ENCODE measurements around the gene DIP2C. TPM values are rescaled to one million over a fixed set of nuclear protein-coding genes. Genes with fewer than 3 reads are reported as not detected.
"Not testable (repeated sequence)": the region's sequence is repeated elsewhere in the genome, so short reads cannot be mapped to it uniquely, and the experiment has no call there.

Gene DIP2C
- polyA plus RNA-seq, 3 donors: 4.4 to 15.1 (median 10.0) TPM

DNA sequence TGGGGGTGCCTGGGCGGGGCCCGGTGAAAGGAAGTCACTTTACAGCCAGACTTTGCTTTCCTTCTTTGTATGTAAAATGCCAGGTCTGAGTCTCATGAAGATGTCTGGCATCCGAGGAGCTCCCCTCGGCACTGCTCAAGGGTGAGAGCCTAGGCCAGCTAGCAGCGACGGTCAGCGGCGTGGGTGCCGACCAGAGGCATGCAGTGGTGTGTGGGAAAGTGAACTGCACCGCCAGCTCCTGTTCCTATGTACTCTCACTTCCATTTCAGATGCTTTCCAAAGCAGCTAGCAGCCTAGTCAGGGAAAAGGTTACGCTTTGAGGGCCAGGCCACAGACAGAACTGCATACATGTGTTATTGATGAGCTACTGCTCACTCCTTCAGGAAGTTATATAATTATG, 381.4 kb downstream of the DIP2C start:
- WGBS, 3 donors: 50 to 83% (median 70%) methylated on average over 11 of the region's 11 CpGs
- no peak overlapping the region for H3K27ac ChIP-seq (ENCODE audit: low read depth, low read length)

DNA sequence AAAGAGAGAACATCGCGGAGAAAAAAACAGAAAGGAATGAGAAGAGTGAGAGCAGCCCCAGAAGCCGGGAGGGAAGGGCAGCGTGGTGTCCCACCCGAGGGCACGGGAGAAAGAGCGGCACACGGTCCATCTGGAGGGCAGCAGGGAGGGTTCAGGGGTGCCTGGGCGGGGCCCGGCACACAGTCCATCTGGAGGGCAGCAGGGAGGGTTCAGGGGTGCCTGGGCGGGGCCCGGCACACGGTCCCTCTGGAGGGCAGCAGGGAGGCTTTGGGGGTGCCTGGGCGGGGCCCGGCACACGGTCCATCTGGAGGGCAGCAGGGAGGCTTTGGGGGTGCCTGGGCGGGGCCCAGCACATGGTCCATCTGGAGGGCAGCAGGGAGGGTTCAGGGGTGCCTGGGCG, 381.8 kb downstream of the DIP2C start:
- WGBS, 3 donors: 79 to 92% (median 90%) methylated on average over 16 to 18 of the region's 18 CpGs
- no peak overlapping the region for H3K27ac ChIP-seq (ENCODE audit: low read depth, low read length)

DNA sequence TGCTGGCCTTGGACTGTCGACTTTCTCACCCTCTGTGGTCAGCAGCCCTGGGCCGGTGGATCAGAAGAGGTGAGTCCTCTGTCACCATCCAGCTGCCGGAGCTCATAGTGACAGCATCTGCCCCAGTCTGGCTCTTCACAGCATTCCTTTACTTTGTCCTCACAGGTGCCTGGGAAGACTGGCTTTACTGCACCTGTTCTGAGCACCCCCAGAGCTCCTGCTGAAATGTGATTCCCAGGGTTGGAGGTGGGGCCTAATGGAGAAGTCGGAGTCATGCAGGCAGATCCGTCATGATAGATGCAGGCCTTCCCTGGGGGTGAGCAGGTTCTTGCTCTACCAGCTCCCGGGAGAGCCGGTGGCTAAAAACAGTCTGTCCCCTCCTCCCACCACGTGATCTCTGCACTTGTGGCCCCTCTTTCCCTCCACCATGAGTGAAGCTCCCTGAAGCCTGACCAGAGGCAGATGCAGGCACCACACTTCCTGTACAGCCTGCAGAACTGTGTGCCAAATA, 382.7 kb downstream of the DIP2C start:
- H3K27ac ChIP-seq (ENCODE audit: low read depth, low read length): no peak overlapping the region
- WGBS, 3 donors: 26 to 71% (median 68%) methylated on average over 8 of the region's 8 CpGs

DNA sequence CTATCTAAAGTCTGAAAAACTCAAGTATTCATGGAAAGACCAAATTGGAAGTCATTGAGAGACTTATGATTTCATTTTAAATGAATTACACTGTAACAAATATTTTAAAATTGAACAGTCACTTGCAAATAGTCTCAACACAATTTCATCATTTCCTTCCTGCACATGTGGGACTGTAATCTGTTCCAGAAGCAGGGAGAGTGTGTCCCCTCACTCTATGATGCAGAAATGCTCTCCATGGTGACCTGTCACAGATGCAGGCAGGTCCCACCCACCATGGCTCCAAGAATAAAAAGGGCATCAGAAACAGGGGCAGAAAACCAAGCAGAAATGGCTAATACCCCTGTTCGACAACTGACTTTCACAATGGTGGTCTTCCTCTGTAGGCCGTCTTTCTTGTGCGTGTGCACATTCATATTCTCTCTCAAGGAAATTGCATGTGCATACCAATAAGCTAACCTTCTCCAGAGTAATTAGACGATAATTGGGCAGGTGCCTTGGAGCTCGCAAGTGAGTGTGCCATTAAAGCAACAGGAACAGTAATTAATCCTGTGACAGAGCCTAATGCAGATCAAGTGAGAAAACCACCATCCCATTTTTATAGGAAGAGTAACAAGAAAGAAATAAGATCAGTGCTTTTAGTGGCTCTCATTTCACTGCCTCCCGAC, 383.3 kb downstream of the DIP2C start:
- H3K27ac ChIP-seq (ENCODE audit: low read depth, low read length): no peak overlapping the region
- WGBS, 3 donors: 44 to 72% (median 58%) methylated on average over 6 of the region's 6 CpGs

DNA sequence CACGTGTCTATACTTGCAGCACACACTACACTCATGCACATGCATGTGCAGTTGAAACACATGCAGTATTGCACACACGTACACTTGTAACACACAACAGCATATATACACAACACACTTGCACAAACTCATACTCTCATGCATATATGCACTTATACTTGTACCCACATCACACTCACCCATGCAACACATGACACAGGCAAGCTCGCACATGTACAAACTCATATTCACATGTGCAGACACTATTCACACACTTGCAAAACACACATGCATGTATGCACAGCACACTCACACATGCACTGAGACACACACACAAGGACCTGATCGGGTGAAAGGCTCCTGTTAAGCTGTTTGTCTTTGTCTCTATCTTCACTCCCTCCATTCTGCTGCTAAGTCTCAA, 384.4 kb downstream of the DIP2C start:
- no peak overlapping the region for H3K27ac ChIP-seq (ENCODE audit: low read depth, low read length)
- 93 to 96% (median 95%) methylated on average over 4 of the region's 4 CpGs for WGBS, 3 donors

DNA sequence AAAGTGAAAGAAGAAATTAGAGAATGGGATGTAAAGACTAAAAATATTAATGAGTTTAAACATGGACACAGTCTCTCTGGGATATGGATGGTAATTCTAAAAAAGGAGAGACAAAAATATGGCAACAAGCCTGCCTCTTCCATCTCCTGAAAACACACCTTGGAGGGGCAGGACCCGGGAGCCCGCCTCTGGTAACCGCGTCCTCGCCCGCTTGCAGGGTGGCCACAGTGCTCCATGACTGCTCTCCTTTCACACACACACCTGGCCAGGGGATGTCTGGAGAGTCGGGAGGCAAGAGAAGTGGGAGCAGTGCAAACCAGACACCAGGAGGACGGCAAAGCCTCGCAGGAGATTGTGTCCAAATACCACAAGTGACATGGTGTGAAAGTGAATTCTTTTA, 387.9 kb downstream of the DIP2C start:
- 97 to 99% (median 98%) methylated on average over 9 of the region's 9 CpGs for WGBS, 3 donors
- no peak overlapping the region for H3K27ac ChIP-seq (ENCODE audit: low read depth, low read length)

DNA sequence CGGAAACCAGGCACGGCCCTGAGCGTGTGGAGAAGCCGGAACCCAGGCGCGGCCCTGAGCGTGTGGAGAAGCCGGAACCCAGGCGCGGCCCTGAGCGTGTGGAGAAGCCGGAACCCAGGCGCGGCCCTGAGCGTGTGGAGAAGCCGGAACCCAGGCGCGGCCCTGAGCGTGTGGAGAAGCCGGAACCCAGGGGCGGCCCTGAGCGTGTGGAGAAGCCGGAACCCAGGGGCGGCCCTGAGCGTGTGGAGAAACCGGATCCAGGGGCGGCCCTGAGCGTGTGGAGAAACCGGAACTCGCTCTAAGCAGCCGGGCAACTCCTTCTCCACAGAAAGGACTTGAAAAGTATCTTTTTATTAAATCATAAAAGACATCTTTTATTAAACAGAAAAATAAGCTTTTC, 388.9 kb downstream of the DIP2C start:
- H3K27ac ChIP-seq (ENCODE audit: low read depth, low read length): not testable (repeated sequence)
- 96 to 99% (median 98%) methylated on average over 19 to 31 of the region's 31 CpGs for WGBS, 3 donors

DNA sequence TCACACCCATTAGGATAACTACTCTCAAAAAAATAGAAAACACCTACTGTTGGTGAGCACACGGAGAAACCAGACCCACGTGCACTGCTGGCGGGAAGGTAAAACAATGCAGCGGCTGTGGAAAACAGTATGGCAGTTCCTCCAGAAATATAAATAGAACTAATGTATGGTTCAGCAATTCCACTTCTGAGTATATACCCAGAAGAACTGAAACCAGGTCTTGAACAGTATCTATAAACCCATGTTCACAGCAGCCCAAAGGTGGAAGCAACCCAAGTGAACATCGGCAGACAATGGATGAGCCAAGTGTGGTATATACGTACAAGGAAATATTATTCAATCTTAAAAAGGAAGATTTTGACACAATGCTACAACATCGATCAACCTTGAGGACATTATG, 389.5 kb downstream of the DIP2C start:
- no peak overlapping the region for H3K27ac ChIP-seq (ENCODE audit: low read depth, low read length)
- WGBS, 3 donors: 95 to 98% (median 95%) methylated on average over 7 of the region's 7 CpGs

DNA sequence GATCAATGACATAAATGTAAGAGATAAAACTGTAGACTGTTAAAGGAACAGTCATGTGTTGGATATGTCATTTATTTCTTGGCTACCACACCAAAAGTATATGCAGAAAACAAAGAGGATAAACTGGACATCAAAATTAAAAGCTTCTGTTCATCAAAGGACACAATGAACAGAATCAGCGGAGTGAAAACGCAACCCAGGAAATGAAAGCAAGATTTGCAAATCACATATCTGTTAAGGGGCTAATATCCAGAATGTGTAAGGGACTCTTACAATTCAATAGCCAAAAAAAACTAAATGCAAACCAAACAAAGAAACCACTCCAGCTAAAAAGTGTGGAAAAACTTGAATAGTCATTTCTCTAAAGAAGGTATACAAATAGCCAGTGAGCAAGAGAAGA, 390.0 kb downstream of the DIP2C start:
- WGBS, 3 donors: 94 to 98% (median 96%) methylated on average over 2 of the region's 2 CpGs
- H3K27ac ChIP-seq (ENCODE audit: low read depth, low read length): no peak overlapping the region

DNA sequence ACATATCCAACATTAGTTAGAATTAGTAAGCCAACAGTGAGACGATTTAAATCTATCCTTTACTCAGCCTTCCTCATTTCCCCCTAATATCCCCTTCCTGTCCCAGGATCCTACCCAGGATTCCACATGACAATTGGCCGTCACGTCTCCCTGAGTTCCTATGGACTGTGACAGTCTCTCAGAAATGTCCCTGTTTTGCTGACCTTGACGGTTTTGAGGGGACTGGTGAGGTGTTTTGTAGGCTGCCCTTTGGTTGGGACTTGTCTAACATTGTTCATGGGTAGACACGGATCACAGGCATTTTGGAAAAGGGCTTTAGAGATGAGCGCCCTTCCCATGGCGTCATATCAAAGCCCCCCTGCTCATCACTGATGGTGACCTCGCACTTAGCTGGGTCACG, 391.4 kb downstream of the DIP2C start:
- 84 to 90% (median 85%) methylated on average over 9 of the region's 9 CpGs for WGBS, 3 donors
- H3K27ac ChIP-seq (ENCODE audit: low read depth, low read length): no peak overlapping the region

DNA sequence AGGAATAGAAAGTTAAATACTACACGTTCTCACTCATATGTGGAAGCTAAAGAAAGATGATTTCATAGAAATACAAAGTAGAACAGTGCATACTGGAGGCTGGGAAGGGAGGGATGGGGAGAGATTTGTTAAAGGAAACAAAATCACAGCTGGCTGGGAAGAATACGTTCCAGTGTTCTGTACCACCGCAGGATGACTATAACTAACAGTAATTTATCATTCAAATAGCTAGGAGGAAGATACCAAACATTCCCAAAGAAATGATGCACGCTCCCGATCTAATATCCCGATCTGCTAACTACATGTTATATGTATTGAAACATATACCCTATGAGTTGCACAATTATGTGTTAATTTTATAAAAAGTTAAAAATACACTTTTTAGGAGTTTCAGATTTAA, 391.9 kb downstream of the DIP2C start:
- WGBS, 3 donors: 48 to 72% (median 50%) methylated on average over 6 of the region's 6 CpGs
- H3K27ac ChIP-seq (ENCODE audit: low read depth, low read length): no peak overlapping the region

DNA sequence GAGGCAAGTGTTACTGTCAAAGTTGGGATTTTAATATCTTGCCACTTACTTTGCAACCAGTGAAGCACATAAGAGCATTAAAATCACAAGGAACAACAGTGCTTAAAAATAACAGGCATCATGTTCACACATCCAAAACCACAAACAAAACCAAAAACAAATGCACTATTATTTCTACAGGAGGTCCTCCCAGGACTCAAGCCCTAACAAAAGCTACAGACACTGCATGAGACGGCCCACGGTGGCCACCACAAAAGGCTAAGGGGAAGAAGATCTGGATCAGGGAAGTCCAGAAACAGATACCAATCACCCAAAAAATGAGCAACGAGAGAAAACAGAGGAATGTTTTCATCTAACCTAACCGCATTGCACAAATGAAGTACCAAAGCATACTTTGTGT, 395.8 kb downstream of the DIP2C start:
- H3K27ac ChIP-seq (ENCODE audit: low read depth, low read length): no peak overlapping the region
- 82 to 89% (median 83%) methylated on average over 4 of the region's 4 CpGs for WGBS, 3 donors

DNA sequence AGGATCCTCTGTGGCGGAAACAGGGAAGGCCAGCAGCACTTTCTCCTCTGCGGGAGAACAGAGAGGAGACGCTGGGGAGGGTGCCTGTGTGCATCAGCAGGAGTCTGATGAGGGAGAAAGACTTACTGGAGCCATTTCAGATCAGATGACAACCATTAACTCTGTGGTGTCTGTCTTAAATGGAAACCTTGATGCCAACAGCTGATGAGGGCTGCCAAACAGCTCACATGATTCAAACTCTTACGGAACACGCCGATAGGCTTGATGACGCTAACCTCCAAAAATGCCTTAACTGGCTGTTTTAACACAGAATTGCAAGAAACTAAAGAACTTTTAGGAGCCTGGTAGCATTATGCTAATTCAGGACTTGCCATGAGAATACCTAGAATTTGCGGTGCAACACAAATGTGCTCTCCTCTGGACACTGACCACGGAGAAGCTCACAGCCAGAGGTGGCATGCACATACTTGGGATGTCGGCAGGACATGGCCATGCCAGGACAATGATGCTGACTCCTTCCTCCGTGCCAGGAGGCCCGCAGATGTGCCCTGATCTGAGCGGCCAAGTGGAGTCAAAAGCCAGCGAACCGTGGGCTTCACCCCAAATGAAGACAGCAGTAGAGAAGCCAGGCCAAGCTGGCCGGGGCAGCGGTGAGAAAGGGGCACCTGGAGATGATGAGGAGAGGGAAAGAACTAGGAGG, 399.3 kb downstream of the DIP2C start:
- H3K27ac ChIP-seq (ENCODE audit: low read depth, low read length): no peak overlapping the region
- whole genome bisulfite sequencing, 3 donors: 88 to 94% (median 92%) methylated on average over 17 of the region's 17 CpGs

DNA sequence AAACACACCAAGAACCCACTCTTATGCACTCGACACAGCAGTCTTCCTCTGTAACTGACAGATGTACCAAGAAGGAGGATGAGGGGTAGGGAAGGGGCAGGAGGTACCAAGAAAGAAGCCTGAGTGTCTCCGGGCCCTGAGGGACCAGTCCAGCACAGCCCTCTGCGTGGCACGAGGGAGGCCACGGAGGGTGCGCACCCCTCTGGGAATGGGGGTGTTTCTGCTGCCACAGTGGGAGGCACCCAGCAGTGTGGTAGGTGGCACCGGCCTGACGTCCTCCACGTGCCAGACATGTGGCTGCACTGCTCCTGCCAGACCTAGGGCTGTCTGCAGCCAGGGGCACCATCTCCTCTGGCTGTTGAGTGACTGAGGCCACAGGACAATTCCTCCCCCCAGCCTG, 399.9 kb downstream of the DIP2C start:
- WGBS, 3 donors: 91 to 98% (median 94%) methylated on average over 7 to 9 of the region's 9 CpGs
- H3K27ac ChIP-seq (ENCODE audit: low read depth, low read length): no peak overlapping the region

DNA sequence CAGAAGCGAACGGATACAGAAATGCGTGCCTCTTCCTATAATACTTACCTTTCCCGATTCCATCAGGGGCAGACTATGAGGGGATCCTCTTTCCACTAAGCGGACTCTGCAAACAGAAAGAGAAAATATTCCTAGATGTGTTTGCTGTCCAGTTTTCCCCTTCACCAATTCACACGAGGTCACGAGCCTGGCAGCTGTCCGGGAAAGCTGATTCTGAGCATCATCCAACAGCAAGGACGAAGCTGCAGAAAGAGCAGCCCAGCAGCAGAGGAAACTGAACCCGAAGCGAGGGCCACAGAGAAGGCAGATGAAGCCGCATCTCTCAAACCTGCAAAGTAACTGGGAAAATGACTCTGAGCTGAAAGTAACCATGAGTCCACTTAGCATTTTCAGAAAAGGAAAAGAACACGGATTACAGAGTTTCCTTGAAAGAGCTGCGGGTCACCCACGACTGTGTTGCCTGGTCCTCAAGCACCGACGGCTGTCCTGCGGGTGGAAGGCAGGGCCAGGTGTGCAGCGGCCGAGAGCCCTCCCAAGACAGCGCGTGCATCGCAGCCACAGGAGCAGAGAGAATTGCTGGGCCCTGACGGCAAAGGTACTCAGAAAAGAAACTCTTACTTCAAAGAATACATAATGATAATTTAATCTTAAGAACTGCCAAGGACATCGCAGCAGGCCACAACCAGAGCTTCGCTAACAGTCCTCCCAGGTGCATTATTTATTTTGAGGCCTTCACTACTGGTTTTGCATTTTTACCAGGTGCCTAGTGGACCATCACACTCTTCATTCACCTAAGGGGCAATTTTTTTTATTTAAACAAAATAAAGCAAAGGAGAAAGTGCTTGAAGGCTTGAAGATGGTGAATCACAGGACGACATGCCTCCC, 400.9 kb downstream of the DIP2C start:
- no peak overlapping the region for H3K27ac ChIP-seq (ENCODE audit: low read depth, low read length)
- WGBS, 3 donors: 91 to 92% (median 92%) methylated on average over 27 of the region's 27 CpGs

DNA sequence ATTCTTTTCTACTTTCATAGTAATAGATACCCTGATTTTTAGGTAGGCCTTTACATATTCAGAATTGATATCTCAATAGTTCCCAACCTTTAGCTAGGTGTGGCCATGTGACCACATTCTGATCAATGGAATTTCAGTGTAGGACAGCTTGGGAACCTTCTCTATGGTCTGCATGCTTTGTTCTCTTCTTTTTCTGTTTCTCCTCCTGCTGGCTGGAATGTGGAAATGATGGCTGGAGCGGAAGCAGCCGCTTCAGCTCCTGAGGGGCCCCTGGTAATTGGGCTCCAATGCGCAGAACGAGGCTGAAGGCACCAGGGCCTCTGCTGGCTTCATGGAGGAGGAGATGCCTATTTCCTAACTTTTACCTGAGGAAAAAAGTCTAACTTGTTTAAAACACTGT, 401.7 kb downstream of the DIP2C start:
- WGBS, 3 donors: 96 to 99% (median 96%) methylated on average over 4 of the region's 4 CpGs
- no peak overlapping the region for H3K27ac ChIP-seq (ENCODE audit: low read depth, low read length)

DNA sequence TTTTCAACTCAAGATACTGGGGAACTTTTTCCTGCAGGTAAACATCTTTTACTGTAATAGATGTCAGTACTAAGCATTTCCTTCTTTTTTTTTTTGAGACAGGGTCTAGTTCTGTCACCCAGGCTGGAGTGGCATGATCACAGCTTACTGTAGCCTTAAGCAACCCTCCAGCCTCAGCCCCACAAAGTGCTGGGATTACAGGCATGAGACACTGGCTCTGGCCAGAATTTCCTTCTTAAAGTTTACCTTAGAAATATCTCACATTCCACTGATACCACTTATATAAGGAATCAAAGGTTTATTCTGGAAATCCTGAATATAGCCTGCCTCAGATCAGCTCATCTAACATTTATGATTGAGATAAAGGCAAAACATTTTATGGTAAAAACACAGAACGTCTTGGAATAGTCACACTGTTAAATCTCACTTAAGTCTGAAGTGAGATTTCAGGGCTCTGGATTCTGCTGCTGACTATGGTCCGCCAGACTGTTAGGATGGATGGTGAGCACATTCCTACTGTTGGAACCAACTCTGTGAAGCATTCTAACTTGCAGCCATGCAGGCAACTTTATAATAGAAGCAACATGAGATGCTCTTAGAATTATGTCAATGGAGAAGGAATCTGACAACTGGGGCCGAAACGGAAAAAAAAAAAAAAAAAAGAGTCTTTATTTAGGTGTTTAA, 402.3 kb downstream of the DIP2C start:
- WGBS, 3 donors: 81 to 86% (median 84%) methylated on average over 4 of the region's 4 CpGs
- no peak overlapping the region for H3K27ac ChIP-seq (ENCODE audit: low read depth, low read length)

DNA sequence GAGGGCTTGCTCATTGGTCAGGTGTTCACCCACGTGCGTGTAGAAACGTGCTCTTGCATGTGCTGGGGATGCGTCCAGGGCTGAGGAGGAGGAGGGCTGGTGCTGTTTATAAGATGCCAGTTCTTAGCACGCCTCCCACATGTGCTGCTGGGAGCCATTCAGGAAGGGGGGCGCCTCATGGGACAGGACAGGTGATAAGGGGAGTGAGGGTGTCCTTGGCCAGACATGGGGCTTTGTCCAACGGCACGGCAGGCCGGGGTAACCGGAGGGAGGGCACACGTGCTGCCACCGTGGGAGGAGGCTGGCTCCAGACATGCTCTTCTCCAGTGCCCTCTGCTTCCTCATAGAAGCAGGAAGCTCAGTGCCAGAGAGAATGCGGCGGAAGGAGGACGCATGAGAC, 404.3 kb downstream of the DIP2C start:
- WGBS, 3 donors: 72 to 78% (median 75%) methylated on average over 15 of the region's 15 CpGs
- H3K27ac ChIP-seq (ENCODE audit: low read depth, low read length): no peak overlapping the region

Measured in adipose tissue (tissue), 3 donors.